Smooth muscle cell (in vitro differentiated cells): ENCODE data around the gene WDR5B. TPM values are rescaled to one million over a fixed set of nuclear protein-coding genes. Genes with fewer than 3 reads are reported as not detected.

Source experiments
- DNase-seq: peaks from one replicate; lab custom pipeline; 2025; ENCODE audit not compliant: unreplicated experiment; lab: John Stamatoyannopoulos, UW
- H2AFZ ChIP-seq: fragments of 200-600 bp; sonication (generic); 2 replicates; pipeline ENCODE4 v1.6.0; 2016; ENCODE audit warnings: antibody characterized with exemption, low read depth, mild to moderate bottlenecking
- H3F3A ChIP-seq: fragments of 200-600 bp; sonication (generic); 2 replicates; pipeline ENCODE4 v1.6.0; 2017; ENCODE audit warnings: antibody characterized with exemption, low read depth
- H3K27ac ChIP-seq: fragments of 200-600 bp; sonication (generic); 2 replicates; pipeline ENCODE4 v1.5.1; 2016; ENCODE audit warnings: low read depth, mild to moderate bottlenecking
- H3K27me3 ChIP-seq: fragments of 200-600 bp; sonication (generic); 2 replicates; pipeline ENCODE4 v1.6.1; 2016; ENCODE audit warnings: low read depth, mild to moderate bottlenecking
- H3K36me3 ChIP-seq: fragments of 200-600 bp; sonication (generic); 2 replicates; pipeline ENCODE4 v1.5.1; 2016; ENCODE audit warnings: low read depth
- H3K4me1 ChIP-seq: fragments of 200-600 bp; sonication (generic); 2 replicates; pipeline ENCODE4 v1.5.1; 2016; ENCODE audit warnings: low read depth
- H3K4me2 ChIP-seq: fragments of 200-600 bp; sonication (generic); 2 replicates; pipeline ENCODE4 v1.6.0; 2016; ENCODE audit warnings: mild to moderate bottlenecking
- H3K4me3 ChIP-seq: fragments of 200-600 bp; sonication (generic); 2 replicates; pipeline ENCODE4 v1.5.1; 2016; ENCODE audit warnings: mild to moderate bottlenecking
- H3K79me2 ChIP-seq: fragments of 200-600 bp; sonication (generic); 2 replicates; pipeline ENCODE4 v1.6.0; 2016; ENCODE audit warnings: low read depth, mild to moderate bottlenecking
- H3K9ac ChIP-seq: fragments of 200-600 bp; sonication (generic); 2 replicates; pipeline ENCODE4 v1.6.0; 2016; ENCODE audit warnings: low read depth
- H3K9me3 ChIP-seq: fragments of 200-600 bp; sonication (generic); replicated peaks from 2 replicates; pipeline ENCODE4 v1.5.1; 2016; ENCODE audit warnings: low read depth
- H4K20me1 ChIP-seq: fragments of 200-600 bp; sonication (generic); 2 replicates; pipeline ENCODE4 v1.6.0; 2016; ENCODE audit warnings: low read depth
- CTCF ChIP-seq: fragments of 200-600 bp; sonication (generic); IDR thresholded peaks from 2 replicates; pipeline ENCODE4 v1.5.1; 2017; ENCODE audit warnings: borderline replicate concordance, mild to moderate bottlenecking, antibody characterized with exemption; ENCODE audit not compliant: insufficient read depth, poor library complexity, severe bottlenecking
- WGBS: methylation state at CpG from one replicate; pipeline ENCODE4 v1.1.7; 2016; ENCODE audit warnings: low lambda C conversion rate; 5-methylcytosine and 5-hydroxymethylcytosine counted together
- polyA plus RNA-seq: library from polyadenylated mRNA; unstranded; fragments of >200 nt; fragmentation: Nextera tagmentation; extraction: Ambion mirVana; gene quantifications from 2 replicates; pipeline ENCODE4 v1.2.1, GENCODE V29; 2016
- total RNA-seq: library from RNA; depleted of rRNA; stranded (reverse); fragments of >200 nt; gene quantifications from 2 replicates; pipeline ENCODE4 v1.2.3, GENCODE V29; 2014

Gene WDR5B
- total and polyA plus RNA-seq, 2 experiments from 2014 or later: 1.6 to 5.2 TPM

GRCh38 chr3:122421101-122421500, 5.2 kb upstream of the WDR5B start:
- no peak overlapping the region for H3K4me3 ChIP-seq
- H3F3A ChIP-seq: peaks cover 14% of the 10 kb centered on the region
- no peak overlapping the region for H3K9ac ChIP-seq
- H3K9me3 ChIP-seq: no peaks in the 10 kb centered on the region
- DNase-seq: no peak
- H3K79me2 ChIP-seq: peaks cover 3% of the 10 kb centered on the region
- 95% methylated on average over 4 of the region's 4 CpGs for WGBS
- peaks cover 8% of the 10 kb centered on the region for H3K4me1 ChIP-seq
- H2AFZ ChIP-seq: no peak overlapping the region
- no peak overlapping the region for H3K27ac ChIP-seq
- H3K4me2 ChIP-seq: no peak overlapping the region
- no peaks in the 10 kb centered on the region for H3K27me3 ChIP-seq
- no peaks in the 10 kb centered on the region for H4K20me1 ChIP-seq
- no peaks in the 10 kb centered on the region for H3K36me3 ChIP-seq
- TF ChIP-seq CTCF: no peak

- 66% methylated on average over 14 of the region's 14 CpGs for WGBS
- no peak for TF ChIP-seq CTCF
- Histone ChIP-seq H3K79me2 (peaks cover 26% of the 10 kb centered on the region), H3K27ac (peak overlapping the region; percentile 85), H3K4me3 (peak overlapping the region; percentile 82), H4K20me1 (no peaks in the 10 kb centered on the region), H3K4me2 (peak overlapping the region; percentile 96), H3K36me3 (no peaks in the 10 kb centered on the region), H3K4me1 (peaks cover 15% of the 10 kb centered on the region), H3K9ac (peak overlapping the region; percentile 78), H3K9me3 (no peaks in the 10 kb centered on the region), H3K27me3 (no peaks in the 10 kb centered on the region), H2AFZ (no peak overlapping the region), H3F3A (peaks cover 5% of the 10 kb centered on the region)
- DNase-seq: no peak
These were observed 1.1 kb upstream of the WDR5B start for GRCh38 chr3:122416966-122417365.

- Histone ChIP-seq H3K27ac (peak overlapping the region; percentile 85), H3F3A (peaks cover 2% of the 10 kb centered on the region), H3K79me2 (peaks cover 26% of the 10 kb centered on the region), H4K20me1 (no peaks in the 10 kb centered on the region), H3K36me3 (no peaks in the 10 kb centered on the region), H3K4me3 (peak overlapping the region; percentile 82), H3K9me3 (no peaks in the 10 kb centered on the region), H3K9ac (peak overlapping the region; percentile 36), H3K4me2 (peak overlapping the region; percentile 96), H3K4me1 (peaks cover 15% of the 10 kb centered on the region), H2AFZ (peak overlapping the region; percentile 70), H3K27me3 (no peaks in the 10 kb centered on the region)
- no peak for DNase-seq
- no peak for TF ChIP-seq CTCF
- WGBS: 32% methylated on average over 10 of the region's 10 CpGs
These were observed 638 bp downstream of the WDR5B start for GRCh38 chr3:122415104-122415744.

GRCh38 chr3:122414391-122414790, 1.5 kb downstream of the WDR5B start:
- no peak overlapping the region for H3K4me3 ChIP-seq
- H3K9ac ChIP-seq: no peak overlapping the region

More at GRCh38 chr3:122414391-122414790, 1.5 kb downstream of the WDR5B start:
- no peaks in the 10 kb centered on the region for H3K36me3 ChIP-seq
- no peak overlapping the region for H2AFZ ChIP-seq
- H3K27ac ChIP-seq: no peak overlapping the region
- H3K27me3 ChIP-seq: no peaks in the 10 kb centered on the region
- no peaks in the 10 kb centered on the region for H3K9me3 ChIP-seq
- peaks cover 15% of the 10 kb centered on the region for H3K4me1 ChIP-seq
- H3K4me2 ChIP-seq: peak overlapping the region; percentile 96
- H4K20me1 ChIP-seq: no peaks in the 10 kb centered on the region
- WGBS: 93% methylated on average over 3 of the region's 3 CpGs
- peaks cover 26% of the 10 kb centered on the region for H3K79me2 ChIP-seq
- no peak for DNase-seq
- H3F3A ChIP-seq: no peaks in the 10 kb centered on the region
- TF ChIP-seq CTCF: no peak
